PC-9 (cell line): ENCODE data around the gene POFUT2. TPM values are rescaled to one million over a fixed set of nuclear protein-coding genes. Genes with fewer than 3 reads are reported as not detected.
A peak's percentile ranks its signal among the peaks of the same experiment; 100 is the strongest.

Source experiments
- BruUV-seq: library from RNA; stranded (reverse); fragments of 400-500 nt; replicated peaks from 2 replicates; lab custom pipeline; 2021; lab: Mats Ljungman, UMichigan
- CTCF ChIA-PET: fragments of 300-600 bp; sonication (Branson Sonifier 250); formaldehyde crosslinking; loops from one replicate; lab custom pipeline; 2022; ENCODE audit warnings: antibody characterized with exemption; lab: Charles Lee
- POLR2A ChIA-PET: fragments of 300-600 bp; sonication (Branson Sonifier 250); formaldehyde crosslinking; loops from one replicate; lab custom pipeline; 2022; ENCODE audit warnings: antibody characterized with exemption; ENCODE audit not compliant: unreplicated experiment; lab: Charles Lee
- DNase-seq, 2 experiments: peaks; one replicate each; pipeline versions ENCODE4 v3.0.0 to v3.0.0-alpha.2; 2015 to 2022; ENCODE audit warnings: mixed read lengths in 1 of 2
- H2AFZ ChIP-seq: fragments of 200-600 bp; sonication (generic); 2 replicates; pipeline ENCODE4 v1.8.1; 2017; ENCODE audit warnings: antibody characterized with exemption
- H3F3A ChIP-seq: fragments of 200-600 bp; sonication (generic); 2 replicates; pipeline ENCODE4 v1.8.1; 2017; ENCODE audit warnings: antibody characterized with exemption, mild to moderate bottlenecking, low read depth; ENCODE audit not compliant: insufficient read depth
- H3K27ac ChIP-seq: fragments of 200-600 bp; sonication (generic); 2 replicates; pipeline ENCODE4 v1.6.1; 2016; ENCODE audit warnings: mixed run types
- H3K27me3 ChIP-seq: fragments of 200-600 bp; sonication (generic); 2 replicates; pipeline ENCODE4 v1.6.1; 2016; ENCODE audit warnings: low read depth, mixed run types; ENCODE audit not compliant: insufficient read depth
- H3K36me3 ChIP-seq: fragments of 200-600 bp; sonication (generic); 2 replicates; pipeline ENCODE4 v1.6.1; 2016; ENCODE audit warnings: low read depth, mixed run types
- H3K4me1 ChIP-seq: fragments of 200-600 bp; sonication (generic); replicated peaks from 2 replicates; pipeline ENCODE4 v1.6.1; 2016; ENCODE audit warnings: mixed run types; ENCODE audit not compliant: insufficient read depth
- H3K4me2 ChIP-seq: fragments of 200-600 bp; sonication (generic); 2 replicates; pipeline ENCODE4 v1.6.1; 2017; ENCODE audit warnings: mixed run types
- H3K4me3 ChIP-seq: fragments of 200-600 bp; sonication (generic); 2 replicates; pipeline ENCODE4 v1.6.1; 2016; ENCODE audit warnings: mixed run types
- H3K79me2 ChIP-seq: fragments of 200-600 bp; sonication (generic); 2 replicates; pipeline ENCODE4 v1.6.1; 2017; ENCODE audit warnings: low read depth, mixed run types
- H3K9me2 ChIP-seq: fragments of 200-600 bp; sonication (generic); 2 replicates; pipeline ENCODE4 v1.8.1; 2017; ENCODE audit warnings: mild to moderate bottlenecking; ENCODE audit not compliant: insufficient read depth
- H3K9me3 ChIP-seq: fragments of 200-600 bp; sonication (generic); 2 replicates; pipeline ENCODE4 v1.8.1; 2016; ENCODE audit warnings: low read depth; ENCODE audit not compliant: insufficient read depth
- H4K20me1 ChIP-seq: fragments of 200-600 bp; sonication (generic); 2 replicates; pipeline ENCODE4 v1.8.1; 2017; ENCODE audit not compliant: insufficient read depth
- EZH2 ChIP-seq: fragments of 200-600 bp; sonication (generic); IDR thresholded peaks from 2 replicates; pipeline ENCODE4 v1.8.0; 2017; ENCODE audit warnings: antibody characterized with exemption, low read depth
- intact Hi-C: fragments of 100-400 bp; cut with micrococcal nuclease; formaldehyde crosslinking; loops from one replicate; pipeline ENCODE4 v1.10.0; 2022; ENCODE audit not compliant: unreplicated experiment
- total RNA-seq: library from RNA; stranded (reverse); gene quantifications from 2 replicates; pipeline ENCODE4 v1.2.3, GENCODE V29; 2021
- TF ChIP-seq, protein P1 (sequence below): fragments of 200-600 bp; sonication (generic); conservative IDR thresholded peaks from 2 replicates; pipeline ENCODE4 v1.6.1; 2017; ENCODE audit warnings: mixed run types, antibody characterized with exemption, mild to moderate bottlenecking, moderate library complexity

POFUT2 gene
- total RNA-seq, 1 experiment from 2014 or later = 32.6 TPM

DNA sequence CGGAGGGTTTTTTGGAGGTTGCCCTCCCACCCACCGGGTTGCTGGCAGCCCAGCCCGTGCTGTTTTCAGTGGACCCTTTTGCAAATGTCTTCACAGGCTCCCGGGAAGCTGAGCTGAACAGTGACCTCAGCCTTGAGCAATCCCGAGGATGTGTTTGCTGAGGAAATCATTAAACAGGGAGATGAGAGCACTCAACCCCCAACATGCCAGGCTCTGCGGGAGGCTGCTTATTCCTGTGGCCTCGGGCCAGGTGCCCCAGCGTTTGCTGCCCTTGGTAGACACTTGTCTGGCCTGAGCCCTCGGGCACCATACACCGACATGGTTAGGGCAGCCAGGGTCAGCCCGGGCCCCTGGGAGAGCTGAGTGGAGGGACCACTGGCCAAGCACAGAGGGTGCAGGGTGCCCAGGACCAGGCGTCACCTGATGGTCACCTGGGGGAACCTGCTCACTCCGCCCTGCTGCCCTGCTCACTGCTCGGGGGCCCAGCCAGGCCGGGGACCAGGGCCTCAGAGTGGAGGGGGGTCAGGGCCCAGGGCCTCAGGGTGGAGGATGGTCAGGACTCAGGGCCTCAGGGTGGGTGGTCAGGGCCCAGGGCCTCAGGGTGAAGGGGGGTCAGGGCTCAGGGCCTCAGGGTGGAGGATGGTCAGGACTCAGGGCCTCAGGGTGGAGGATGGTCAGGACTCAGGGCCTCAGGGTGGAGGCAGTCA is 42.5 kb upstream of the POFUT2 start:
- H2AFZ ChIP-seq = no peak overlapping the region
- H3K36me3 ChIP-seq = no peaks in the 10 kb centered on the region
- no peaks in the 10 kb centered on the region for H3K9me2 ChIP-seq
- H4K20me1 ChIP-seq = no peaks in the 10 kb centered on the region
- TF ChIP-seq EZH2 = no peak
- TF ChIP-seq, protein P1, sequence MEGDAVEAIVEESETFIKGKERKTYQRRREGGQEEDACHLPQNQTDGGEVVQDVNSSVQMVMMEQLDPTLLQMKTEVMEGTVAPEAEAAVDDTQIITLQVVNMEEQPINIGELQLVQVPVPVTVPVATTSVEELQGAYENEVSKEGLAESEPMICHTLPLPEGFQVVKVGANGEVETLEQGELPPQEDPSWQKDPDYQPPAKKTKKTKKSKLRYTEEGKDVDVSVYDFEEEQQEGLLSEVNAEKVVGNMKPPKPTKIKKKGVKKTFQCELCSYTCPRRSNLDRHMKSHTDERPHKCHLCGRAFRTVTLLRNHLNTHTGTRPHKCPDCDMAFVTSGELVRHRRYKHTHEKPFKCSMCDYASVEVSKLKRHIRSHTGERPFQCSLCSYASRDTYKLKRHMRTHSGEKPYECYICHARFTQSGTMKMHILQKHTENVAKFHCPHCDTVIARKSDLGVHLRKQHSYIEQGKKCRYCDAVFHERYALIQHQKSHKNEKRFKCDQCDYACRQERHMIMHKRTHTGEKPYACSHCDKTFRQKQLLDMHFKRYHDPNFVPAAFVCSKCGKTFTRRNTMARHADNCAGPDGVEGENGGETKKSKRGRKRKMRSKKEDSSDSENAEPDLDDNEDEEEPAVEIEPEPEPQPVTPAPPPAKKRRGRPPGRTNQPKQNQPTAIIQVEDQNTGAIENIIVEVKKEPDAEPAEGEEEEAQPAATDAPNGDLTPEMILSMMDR = no peak
- POLR2A ChIA-PET = no interaction called here
- peaks cover 9% of the 10 kb centered on the region; the same call in 1 of the 2 replicates for H3F3A ChIP-seq
- intact Hi-C loops = no loop called here
- H3K9me3 ChIP-seq = no peaks in the 10 kb centered on the region
- H3K4me2 ChIP-seq = peak overlapping the region; percentile 65
- peak; percentile 67 to 82 for DNase-seq
- CTCF ChIA-PET = no interaction called here
- no peaks in the 10 kb centered on the region for H3K79me2 ChIP-seq
- no TSS peak for BruUV-seq
- no peak overlapping the region; the same call in 1 of the 2 replicates for H3K4me3 ChIP-seq
- peak overlapping the region; percentile 41 for H3K27ac ChIP-seq
- peaks cover 19% of the 10 kb centered on the region for H3K4me1 ChIP-seq
- no peaks in the 10 kb centered on the region for H3K27me3 ChIP-seq

DNA sequence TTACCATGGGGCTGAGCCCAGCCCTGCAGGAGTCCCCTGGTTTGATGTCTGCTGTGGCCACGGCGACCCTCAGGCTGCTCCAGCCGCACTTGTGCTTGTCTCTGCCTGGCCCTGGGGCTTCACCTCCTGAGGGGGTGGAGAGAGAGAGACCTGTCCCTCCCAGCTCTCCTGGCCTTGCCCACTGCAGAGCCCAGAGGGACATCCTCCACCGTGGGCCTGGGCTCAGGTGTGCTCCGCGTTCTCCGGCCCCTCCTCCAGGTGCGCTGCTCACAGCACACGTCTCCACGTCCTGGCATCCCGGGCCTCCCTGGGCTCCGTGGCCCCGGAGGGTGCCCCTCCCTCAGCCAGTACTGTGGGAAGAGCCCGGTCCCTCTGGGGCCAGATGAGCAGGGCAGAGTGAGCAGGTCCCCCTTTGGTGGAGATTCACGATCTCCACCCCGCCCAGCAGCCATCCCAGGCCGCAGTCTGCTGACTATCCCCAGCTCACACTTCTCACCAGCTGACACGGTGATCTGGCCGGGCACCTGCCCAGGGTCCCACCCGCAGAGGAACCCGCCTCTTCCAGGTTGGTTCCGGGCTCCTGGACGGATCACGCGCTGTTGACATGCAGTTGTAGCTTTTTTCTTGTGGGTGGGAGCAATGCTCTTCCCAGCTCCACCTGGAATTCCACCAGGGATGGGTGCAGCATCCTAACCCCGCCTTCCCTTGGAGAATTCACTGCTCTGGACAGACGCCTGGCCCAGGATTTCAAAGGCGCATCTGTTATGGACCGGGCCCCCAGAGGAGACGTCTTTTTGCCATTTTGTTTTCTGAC is 41.8 kb upstream of the POFUT2 start:
- ChIA-PET CTCF (no interaction called here), POLR2A (no interaction called here)
- H3K4me2 ChIP-seq = peak overlapping the region; percentile 65
- no peaks in the 10 kb centered on the region for H3K36me3 ChIP-seq
- DNase-seq = peak; percentile 46 to 49
- H3K9me2 ChIP-seq = no peaks in the 10 kb centered on the region
- TF ChIP-seq, protein P1 = no peak
- TF ChIP-seq EZH2 = no peak
- H2AFZ ChIP-seq = no peak overlapping the region
- no peaks in the 10 kb centered on the region for H4K20me1 ChIP-seq
- intact Hi-C loops = no loop called here
- no peak overlapping the region; the same call in 1 of the 2 replicates for H3K4me3 ChIP-seq
- H3K27me3 ChIP-seq = no peaks in the 10 kb centered on the region
- H3F3A ChIP-seq = peaks cover 9% of the 10 kb centered on the region; the same call in 1 of the 2 replicates
- no peaks in the 10 kb centered on the region for H3K9me3 ChIP-seq
- peak overlapping the region; percentile 41 for H3K27ac ChIP-seq
- no peaks in the 10 kb centered on the region for H3K79me2 ChIP-seq
- peaks cover 19% of the 10 kb centered on the region for H3K4me1 ChIP-seq
- no TSS peak for BruUV-seq

- no peaks in the 10 kb centered on the region for H3K79me2 ChIP-seq
- no peaks in the 10 kb centered on the region for H3K36me3 ChIP-seq
- H3K4me3 ChIP-seq = no peak overlapping the region
- no peak for DNase-seq
- TF ChIP-seq, protein P1 = no peak
- no peak overlapping the region for H3K27ac ChIP-seq
- intact Hi-C loops = no loop called here
- CTCF ChIA-PET = no interaction called here
- no peaks in the 10 kb centered on the region for H4K20me1 ChIP-seq
- no TSS peak for BruUV-seq
- H2AFZ ChIP-seq = no peak overlapping the region
- peaks cover 9% of the 10 kb centered on the region; the same call in 1 of the 2 replicates for H3F3A ChIP-seq
- no peaks in the 10 kb centered on the region for H3K9me2 ChIP-seq
- H3K9me3 ChIP-seq = no peaks in the 10 kb centered on the region
- H3K27me3 ChIP-seq = no peaks in the 10 kb centered on the region
- peak overlapping the region; percentile 65; the same call in 1 of the 2 replicates for H3K4me2 ChIP-seq
- H3K4me1 ChIP-seq = peaks cover 19% of the 10 kb centered on the region
- POLR2A ChIA-PET = no interaction called here
Observed at GRCh38 chr21:45328198-45329091, 40.8 kb upstream of the POFUT2 start.
